K562 treated with DMSO at 1 percent for 12 hours (cell line): ENCODE results near the gene CCZ1B. TPM values are rescaled to one million over a fixed set of nuclear protein-coding genes. Genes with fewer than 3 reads are reported as not detected.

ENCODE experiments used
- total RNA-seq: library from RNA; unstranded; fragments of 300-600 nt; gene quantifications from 2 replicates; pipeline ENCODE4 v1.2.3, GENCODE V29; 2022; ENCODE audit not compliant: insufficient read depth

The CCZ1B gene
- total RNA-seq = 17.9 and 21.5 TPM in 2 replicates

DNA sequence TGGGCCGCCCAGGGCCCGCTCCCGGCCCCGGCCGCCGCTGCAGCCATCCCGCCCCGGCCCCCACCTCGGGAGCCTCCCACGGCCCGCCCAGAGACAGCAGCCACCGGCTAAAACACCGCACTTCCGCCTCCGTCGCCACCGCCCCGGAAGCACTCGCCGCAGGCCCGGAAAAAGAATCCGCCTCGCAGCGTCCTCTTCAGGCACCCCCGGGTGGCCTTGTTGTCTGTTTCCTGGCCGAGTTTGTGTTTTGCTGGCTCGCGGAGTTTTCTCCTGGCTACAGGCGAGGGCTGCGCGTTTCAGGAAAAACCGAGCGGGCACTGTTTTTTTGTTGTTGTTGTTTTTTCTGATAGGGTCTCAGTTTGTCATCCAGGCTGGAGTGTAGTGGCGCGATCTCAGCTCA lies at the start of gene CCZ1B:
Gene CCZ1B (minus strand): TSS at position 125 of the 400 bp plus-strand sequence. CDS start 78 bp downstream, at position 47.

DNA sequence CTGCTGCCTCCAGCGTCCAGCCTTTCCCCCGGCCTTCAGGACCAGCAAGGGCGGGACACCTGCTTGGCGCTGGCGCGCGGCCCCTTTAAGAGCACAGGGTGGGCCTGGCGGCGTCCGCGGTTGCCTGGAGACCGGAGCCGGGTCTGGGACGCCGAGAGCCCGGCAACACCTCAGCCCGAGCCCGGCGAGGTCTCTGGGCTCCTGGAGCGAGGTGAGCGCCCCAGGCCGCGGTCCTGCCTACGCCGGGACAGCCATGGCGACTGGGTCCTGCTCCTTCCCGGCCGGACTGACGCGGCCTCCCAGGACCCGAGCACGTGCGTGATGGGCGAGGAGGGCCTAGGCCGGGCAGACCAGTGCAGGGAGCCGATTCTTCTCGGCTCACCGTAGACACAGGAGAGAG lies 72.1 kb downstream of the CCZ1B start, which contains the start of gene RSPH10B2:
Gene RSPH10B2 (plus strand): TSS at position 140 of the 400 bp plus-strand sequence. CDS start 3,575 bp downstream, outside the sequence.

Other genes with a start within 250 kb of the CCZ1B start
- 88.6 and 91.4 TPM in 2 replicates for gene ZDHHC4, start 248.8 kb downstream of the CCZ1B start, total RNA-seq
- gene INTS15, start 236.3 kb downstream of the CCZ1B start, total RNA-seq = 46.8 and 65.1 TPM in 2 replicates
- gene ZNF853, start 210.7 kb downstream of the CCZ1B start, total RNA-seq = not detected in 2 replicates
- gene ZNF316, start 189.0 kb downstream of the CCZ1B start, total RNA-seq = 14.9 and 28.4 TPM in 2 replicates
- gene ZNF12, start 119.3 kb downstream of the CCZ1B start, total RNA-seq = 11.3 and 13.7 TPM in 2 replicates
- not detected in 2 replicates for gene RSPH10B2, start 72.2 kb downstream of the CCZ1B start, total RNA-seq